DMS153 treated with DMSO at 0.1 percent for 48 hours (cell line): Measurements from ENCODE around the gene ARFGAP1.

ENCODE experiments used
- DNase-seq: peaks from one replicate; lab custom pipeline; 2025; ENCODE audit not compliant: unreplicated experiment; lab: John Stamatoyannopoulos, UW

The ARFGAP1 gene

DNA sequence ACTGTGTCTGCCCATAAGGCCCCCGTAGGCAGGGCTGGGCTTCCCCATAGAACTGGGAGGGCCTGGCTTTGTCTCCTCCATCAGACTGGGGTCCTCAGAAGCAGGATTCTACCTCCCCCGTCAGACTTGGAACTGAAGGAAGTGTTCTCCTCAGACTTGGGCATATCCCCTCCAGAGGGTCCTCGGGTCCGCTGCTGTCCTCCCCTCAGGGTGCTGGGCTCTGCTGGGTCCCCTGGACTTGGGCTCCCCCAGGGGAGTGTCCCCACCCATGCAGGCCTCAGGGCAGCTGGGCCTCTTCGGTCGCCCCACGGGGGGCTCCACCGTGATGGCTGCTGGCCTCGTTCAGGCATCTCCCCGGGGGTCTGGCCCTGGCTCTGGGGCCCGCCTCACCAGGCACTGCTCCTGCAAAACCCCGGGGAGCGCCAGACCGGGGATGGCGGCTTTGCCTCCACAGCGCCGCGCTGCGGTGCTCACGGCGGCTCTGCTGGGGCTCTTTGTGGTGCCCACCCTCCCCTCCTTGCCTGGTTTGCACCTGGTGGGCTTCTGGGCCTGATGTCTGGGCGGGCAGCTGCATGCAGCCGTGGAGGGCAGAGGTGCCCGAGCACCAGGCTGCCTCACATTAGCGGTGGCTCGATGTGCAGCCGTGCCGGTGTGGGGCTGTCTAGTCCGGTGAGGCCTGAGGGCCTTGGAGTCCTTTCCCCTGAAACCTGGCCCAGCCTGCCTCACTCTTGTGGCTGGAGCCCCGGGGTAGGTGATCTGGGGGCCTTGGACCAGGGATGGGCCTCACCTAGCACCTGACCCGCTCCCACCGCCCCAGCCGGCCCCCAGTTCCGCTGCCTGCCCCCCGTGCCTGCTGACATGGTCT, 34.3 kb downstream of the ARFGAP1 start:
- DNase-seq: no peak

DNA sequence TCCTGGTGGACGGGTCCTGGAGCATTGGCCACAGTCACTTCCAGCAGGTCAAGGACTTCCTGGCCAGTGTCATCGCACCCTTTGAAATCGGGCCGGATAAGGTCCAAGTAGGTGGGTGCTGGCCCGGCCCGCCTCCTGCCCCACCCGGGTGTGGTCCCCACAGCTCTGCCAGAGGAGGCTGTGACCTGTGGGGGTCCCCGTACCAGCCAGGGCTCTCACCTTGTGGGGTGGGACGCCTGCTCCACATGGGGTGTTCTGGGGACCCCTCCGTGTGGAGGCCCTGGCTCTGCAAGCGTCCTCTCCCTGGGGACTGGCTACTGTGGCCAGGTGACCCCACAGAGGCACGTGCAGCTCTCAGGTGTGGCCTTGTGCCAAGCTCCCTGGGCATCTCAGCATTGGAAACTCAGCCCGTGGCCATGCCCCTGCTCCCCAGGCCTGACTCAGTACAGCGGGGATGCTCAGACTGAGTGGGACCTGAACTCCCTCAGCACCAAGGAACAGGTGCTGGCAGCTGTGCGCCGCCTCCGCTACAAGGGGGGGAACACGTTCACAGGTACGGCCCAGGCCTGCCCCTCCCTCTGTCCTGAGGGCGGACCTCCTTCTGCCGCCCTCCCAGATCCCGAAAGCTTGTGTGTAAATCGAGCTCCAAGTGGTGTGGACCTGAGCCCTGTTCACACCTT, 35.1 kb downstream of the ARFGAP1 start:
- no peak for DNase-seq

DNA sequence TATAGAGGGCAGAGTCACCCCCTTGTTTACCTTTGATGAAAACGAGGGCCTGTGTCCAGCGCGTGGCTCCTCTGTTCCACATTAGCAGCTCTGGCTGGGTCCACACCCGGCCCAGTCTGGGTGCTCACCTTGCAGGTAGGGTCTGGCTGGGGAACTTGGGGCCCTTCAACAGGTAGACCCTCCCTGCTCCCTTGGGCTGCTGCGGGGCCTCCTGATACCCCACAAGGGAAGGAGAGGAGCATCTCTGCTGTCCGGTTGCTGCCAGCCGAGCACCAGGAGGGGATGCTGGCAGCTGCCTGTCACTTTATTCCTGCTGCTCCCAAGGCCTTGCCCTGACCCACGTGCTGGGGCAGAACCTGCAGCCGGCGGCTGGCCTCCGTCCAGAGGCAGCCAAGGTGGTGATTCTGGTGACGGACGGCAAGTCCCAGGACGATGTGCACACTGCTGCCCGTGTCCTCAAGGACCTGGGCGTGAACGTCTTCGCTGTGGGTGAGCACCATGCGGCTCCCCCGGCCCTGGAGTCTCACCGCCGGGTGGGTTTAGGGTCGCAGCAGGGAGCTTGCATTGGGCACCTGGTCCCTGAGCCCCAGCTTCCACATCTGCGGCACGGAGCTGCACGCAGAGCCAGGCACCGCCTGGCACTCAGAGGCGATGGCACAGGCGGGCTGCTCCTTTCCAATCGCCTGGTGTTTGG, 35.8 kb downstream of the ARFGAP1 start:
- no peak for DNase-seq

DNA sequence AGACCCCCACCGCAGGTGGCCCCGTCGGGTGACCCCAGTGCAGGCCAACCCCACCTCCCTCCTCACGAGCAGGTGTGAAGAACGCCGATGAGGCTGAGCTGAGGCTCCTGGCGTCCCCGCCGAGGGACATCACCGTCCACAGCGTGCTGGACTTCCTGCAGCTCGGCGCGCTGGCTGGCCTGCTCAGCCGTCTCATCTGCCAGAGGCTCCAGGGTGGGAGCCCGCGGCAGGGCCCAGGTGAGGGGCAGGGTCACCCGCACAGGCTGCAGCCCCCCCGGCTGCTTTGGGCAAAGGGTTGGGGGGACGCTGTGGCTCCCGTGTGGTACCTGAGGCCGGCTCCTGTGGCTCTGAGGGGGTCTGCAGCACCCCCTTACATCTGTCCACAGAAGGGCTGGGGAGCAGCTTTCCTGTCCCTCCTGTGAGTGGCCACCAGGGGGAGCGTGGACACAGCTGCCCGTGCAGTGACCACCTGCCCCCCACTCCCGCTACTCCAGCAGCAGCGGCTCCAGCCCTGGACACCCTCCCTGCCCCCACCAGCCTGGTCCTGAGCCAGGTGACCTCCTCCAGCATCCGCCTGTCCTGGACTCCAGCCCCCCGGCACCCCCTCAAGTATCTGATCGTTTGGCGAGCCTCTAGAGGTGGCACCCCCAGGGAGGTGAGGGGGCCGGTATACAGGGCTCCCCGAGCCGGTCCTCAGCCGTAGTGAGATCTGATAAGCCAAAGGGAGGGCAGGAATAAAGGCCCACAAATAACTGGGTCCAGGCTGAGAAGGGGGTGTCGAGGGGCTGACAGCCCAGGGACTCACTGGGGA, 36.9 kb downstream of the ARFGAP1 start:
- DNase-seq: peak; percentile 24

DNA sequence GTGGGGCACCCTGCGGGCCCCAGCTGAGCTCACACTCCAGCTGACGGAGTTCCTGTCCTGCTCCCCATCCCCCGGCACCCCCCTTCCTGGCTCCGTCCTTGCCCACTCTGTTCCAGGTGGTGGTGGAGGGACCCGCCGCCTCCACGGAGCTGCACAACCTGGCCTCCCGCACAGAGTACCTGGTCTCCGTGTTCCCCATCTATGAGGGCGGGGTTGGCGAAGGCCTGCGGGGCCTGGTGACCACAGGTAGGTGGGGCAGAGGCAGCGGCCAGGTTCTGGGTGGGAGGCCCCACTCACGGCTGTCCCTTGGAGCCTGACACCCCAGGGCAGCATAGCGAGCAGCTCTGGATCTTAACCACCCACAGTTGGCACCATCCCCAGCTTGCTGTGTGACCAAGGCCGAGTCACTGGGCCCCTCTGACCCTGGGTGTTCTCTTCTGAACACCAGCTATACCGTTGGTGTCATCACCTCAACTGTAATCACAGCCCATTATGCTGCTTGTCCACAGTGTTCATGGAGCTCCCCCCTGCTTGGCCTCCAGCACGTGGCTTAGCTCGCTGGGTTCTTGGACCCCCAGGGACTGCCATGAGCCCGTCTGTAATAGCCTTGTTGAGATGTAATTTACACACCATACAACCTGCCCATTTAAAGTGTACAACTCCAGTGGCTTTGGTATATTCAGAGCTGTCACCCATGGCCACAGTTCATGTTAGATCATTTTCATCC, 37.8 kb downstream of the ARFGAP1 start:
- no peak for DNase-seq

DNA sequence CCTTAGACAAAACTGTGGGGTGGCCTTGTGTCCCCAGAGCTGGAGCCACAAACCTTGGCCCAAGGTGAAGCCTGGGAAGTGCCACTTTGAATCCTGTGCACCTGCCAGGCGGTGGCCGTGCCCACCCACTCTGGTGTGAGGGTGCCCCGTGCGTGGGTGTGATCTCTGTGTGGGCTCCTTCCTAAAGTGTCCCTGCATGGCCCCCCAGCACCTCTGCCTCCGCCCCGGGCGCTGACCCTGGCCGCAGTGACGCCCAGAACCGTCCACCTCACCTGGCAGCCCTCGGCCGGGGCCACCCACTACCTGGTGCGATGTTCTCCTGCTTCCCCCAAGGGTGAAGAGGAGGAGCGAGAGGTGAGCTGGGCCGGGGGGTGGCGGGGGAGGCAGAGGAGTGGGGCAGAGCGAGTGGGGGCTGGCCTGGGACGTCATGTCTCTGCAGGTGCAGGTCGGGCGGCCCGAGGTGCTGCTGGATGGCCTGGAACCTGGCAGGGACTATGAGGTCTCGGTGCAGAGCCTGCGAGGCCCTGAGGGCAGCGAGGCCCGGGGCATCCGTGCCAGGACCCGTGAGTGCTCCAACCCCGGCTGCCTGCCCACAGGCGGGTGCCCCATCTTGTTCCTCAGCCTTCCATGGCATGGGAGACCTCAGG, 38.7 kb downstream of the ARFGAP1 start:
- DNase-seq: no peak

DNA sequence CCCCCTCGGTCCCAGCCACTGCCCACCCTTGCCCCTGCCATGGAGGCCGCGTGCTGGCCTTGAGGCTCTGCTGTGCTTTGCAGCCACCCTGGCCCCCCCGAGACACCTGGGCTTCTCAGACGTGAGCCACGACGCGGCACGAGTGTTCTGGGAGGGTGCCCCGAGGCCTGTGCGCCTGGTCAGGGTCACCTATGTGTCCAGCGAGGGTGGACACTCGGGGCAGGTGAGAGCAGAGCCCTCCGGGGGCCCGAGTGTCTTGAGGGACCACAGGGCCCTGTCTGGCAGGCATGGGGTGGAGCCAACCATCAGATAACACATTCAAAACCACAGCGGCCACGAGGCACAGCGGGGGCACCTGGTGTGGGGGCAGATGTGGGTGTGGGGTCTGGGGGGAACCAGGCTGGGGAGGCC, 39.2 kb downstream of the ARFGAP1 start:
- DNase-seq: no peak

DNA sequence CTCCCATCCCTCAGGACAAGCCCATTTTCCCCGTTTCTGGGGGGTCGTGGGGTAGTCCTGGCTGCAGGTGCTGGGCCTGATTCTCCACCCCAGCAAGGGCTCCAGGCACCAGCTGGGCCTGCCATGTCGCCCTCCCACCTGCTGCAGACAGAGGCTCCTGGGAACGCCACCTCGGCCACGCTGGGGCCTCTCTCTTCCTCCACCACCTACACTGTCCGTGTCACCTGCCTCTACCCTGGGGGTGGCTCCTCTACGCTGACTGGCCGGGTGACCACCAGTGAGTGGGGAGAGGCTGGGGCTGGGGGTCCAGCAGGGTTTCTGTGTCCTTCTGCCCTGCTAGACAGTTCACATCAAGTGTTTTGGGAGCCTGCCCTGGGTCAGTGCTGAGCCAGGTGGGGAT, 39.7 kb downstream of the ARFGAP1 start:
- no peak for DNase-seq

DNA sequence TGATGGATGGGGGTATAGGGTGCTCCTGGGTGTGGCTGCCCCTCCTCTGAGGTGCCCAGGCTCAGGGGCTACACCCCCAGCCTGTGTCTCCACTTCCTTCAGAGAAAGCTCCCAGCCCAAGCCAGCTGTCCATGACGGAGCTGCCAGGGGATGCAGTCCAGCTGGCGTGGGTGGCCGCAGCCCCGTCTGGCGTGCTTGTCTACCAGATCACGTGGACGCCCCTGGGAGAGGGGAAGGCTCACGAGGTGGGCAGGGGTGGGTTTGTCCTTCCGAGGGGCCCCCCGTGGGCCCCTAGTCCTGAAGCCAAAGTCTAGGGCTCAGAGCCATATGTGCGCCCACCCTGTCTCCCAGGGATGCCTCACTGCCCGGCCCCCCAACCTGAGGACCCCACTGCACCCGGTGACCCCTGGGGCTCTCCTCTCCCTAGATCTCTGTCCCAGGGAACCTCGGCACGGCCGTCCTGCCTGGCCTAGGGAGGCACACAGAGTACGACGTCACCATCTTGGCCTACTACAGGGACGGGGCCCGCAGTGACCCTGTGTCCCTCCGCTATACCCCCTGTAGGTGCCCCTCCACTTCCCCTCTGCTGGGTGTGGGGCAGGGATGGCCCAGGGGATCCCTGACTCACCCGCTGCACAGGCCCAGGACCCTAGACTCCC, 40.2 kb downstream of the ARFGAP1 start:
- DNase-seq: no peak

DNA sequence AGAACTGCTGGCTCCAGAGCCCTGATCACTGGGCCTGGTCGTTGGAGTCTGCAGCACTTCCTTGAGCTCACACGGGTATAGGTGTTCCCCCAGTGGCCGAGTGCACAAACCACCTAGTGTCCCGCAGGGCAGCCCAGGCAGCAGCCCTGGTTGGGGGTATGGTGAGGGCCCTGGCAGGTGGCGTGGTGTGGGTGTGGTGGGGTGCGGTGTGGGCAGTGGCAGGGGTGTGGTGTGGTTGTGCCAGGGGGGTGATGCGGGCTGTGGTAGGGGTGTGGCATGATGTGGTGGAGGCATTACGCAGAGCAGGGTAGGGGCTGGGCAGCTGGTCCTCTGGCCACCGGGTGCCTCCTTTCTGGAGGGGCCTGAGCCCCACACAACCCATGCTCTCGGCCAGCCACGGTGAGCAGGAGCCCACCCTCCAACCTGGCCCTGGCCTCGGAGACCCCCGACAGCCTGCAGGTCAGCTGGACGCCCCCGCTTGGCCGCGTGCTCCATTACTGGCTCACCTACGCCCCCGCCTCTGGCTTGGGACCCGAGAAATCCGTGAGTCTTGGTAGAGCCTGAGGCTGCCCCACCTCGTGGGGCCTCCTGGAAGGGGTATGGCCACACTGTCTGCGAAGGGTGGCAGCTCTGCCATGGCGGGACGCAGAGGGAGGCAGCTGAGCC, 40.9 kb downstream of the ARFGAP1 start:
- DNase-seq: no peak

DNA sequence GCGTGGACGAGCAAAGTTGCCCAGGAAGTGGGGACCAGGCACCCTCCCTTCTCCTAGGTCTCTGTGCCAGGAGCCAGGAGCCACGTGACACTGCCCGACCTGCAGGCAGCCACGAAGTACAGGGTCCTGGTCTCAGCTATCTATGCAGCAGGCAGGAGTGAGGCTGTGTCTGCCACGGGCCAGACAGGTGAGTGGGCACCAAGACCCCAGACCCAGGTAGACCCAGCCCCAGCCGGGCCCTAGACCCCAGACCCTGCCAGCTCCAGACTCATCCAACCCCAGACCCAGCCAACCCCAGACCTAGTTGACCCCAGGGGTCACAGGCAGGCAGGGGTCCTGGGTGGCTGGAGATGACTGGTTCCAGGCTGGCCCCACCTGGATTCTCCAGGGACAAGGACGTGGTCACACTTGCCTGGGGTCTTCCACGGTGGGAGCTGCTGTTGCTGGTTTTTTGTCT, 41.4 kb downstream of the ARFGAP1 start:
- DNase-seq: no peak

DNA sequence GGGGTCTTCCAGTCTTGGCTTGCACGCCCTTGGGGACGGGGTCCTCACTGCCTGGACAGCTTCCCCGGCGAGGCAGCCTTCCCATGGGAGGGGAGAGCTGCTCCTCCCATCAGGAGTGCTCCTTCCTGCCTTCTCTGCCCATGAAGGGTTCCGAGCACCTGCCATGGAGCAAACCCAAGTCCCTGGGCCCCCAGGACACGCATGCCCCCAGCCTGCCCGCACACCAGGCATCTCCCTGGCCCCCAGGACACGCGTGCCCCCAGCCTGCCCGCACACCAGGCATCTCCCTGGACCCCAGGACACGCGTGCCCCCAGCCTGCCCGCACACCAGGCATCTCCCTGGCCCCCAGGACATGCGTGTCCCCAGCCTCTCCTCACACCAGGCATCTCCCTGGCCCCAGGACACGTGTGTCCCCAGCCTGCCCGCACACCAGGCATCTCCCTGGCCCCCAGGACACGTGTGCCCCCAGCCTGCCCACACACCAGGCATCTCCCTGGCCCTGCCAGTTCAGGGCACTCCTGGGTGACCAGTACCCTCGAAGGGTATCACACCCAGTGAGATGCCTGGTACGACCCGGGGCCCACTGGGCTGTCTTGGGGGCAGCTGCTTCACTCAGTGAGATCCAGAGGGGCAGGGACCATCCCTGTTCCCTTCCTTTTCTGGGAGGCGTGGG, 42.1 kb downstream of the ARFGAP1 start:
- DNase-seq: no peak

DNA sequence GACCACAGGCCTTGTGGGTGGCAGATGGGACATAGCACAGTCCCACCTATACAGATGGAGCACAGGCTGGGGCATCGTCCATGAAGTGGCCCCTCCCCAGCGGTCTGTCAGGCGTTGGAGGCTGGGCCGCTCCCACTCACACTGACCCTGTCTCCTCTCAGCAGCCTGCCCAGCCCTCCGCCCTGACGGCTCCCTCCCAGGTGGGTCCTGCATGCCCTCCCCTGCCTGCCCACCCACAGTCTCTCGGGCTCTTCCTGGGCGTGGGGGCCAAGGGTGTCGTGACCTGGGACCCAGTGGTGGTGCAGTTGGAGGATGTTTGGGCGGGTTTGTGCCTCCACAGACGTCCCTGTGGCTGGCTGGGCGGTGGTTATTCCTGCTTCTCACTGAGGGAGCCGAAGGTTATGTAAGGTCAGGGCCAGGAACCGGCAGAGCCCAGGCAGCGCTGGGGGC, 42.7 kb downstream of the ARFGAP1 start:
- no peak for DNase-seq

DNA sequence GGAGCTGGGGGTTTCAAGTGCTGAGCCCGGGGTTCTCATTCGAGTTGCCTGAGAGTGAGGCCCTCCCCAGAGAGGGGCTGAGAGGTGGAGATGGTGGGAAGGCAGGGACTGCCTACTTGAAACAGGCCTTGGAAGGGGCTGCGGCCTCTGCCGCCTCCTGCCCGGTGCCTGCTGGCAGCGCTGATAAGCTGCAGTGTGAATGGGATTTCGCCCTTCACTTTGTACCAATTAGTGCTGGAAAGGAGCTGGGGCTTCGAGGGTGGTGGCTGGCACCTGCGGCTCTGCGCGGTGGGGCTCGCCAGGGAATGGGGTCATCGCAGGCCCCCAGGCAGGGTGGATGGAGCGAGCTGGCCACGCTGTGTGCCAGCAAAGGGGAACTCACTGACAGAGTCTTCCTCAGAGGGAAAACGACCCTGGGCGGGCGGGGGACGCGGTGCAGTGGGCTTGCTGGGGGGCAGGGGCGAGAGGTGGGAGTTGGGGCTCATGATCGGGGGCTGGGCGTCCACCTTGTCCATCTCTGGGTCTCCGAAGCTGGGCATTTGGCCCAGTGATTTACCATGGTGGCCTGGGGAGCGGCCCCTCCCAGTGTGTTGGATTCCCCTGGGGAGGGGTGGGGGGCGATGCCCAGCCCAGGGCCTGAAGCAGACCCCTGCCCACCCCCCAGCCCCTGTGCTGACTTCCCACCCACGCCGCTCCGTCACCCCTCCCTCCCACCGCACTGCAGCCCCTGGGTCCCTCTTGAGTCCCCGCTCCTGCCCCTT, 43.3 kb downstream of the ARFGAP1 start:
- no peak for DNase-seq

DNA sequence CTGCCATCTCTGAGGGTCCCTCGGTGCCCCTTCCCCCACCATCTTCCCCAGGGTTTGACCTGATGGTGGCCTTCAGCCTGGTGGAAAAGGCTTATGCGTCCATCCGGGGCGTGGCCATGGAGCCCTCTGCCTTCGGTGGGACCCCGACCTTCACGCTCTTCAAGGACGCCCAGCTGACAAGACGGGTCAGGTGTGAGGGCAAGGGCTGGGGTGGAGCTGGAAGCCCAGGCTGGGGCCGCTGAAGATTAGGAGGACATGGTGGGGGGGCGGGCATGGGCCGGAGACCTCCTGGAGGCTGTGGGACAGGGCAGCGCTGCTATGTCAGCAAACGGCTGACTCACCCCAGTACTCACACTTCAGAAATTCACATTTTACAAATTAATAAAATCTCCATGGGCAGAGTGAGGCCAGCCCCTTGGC, 43.9 kb downstream of the ARFGAP1 start:
- no peak for DNase-seq

DNA sequence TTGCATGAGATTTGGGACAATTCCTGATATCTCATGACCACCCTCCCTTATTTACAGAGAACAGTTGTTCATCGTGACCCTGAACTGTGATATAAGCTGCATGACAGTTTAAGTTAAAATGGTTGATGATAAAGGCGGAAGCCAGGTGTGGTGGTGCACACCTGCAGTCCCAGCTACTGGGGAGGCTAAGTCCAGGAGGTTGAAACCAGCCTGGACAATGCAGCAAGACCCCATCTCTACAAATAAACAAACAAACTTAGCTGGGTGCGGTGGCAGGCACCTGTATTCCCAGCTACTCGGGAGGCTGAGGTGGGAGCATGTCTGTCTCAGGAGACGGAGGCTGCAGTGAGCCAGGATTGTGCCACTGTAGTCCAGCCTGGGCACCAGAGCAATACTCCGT, 44.4 kb downstream of the ARFGAP1 start:
- no peak for DNase-seq

DNA sequence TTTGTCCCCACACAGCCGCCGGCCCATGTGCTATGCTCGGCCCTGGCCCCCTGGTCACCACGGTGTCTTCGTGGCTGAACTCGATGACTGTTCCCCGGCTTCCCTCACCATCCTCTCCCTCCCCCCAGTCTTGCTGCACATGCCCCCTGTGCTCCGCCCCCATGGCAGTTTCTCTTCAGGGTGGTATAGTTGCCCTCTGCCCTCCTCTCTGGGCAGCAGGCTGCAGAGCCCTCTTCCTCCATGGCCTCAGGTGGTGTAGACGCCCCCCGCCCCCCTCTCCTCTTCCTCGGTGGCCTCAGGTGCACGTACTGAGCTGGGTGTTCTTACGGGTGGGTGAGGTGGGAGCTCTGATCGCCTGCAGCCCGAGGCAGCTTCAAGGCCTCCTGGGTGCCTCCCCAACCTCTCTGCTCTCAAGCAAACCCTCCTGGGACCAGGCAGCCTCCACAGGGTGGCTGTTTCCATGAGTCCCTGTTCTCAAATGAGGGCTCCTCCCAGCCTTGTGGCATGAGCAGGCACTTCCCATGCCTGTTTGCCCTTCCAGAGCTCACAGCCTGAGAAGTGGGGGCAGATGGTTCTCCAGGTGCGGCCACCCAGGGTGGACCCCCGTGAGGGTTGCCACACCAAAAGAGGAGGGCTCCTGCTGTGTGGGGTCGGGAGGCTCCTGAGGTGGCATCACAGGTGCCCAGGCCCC, 45.1 kb downstream of the ARFGAP1 start:
- no peak for DNase-seq
